ENCODE data around the gene ZPR1. TPM values are rescaled to one million over a fixed set of nuclear protein-coding genes. Genes with fewer than 3 reads are reported as not detected.

ZPR1 gene
- total and polyA plus RNA-seq, 2 donors (not counting 1 experiment from before 2014, with no cell fraction given), result 17.9 to 63.1 TPM

- Histone ChIP-seq H3K27me3 (replicated peaks in 1 of 4; ENCODE audit: control extremely low read depth in 1 of 4, control insufficient read depth in 3 of 4, insufficient read depth in 4 of 4, low read length in 3 of 4) (peaks cover 0 to 2% (median 0%) of the 10 kb centered on the region in 4 experiments), H3K9me3 (ENCODE audit: control extremely low read depth in 1 of 3, control insufficient read depth in 2 of 3, insufficient read depth in 1 of 3, low read length in 2 of 3) (no peaks in the 10 kb centered on the region), H3K79me2 (ENCODE audit: control insufficient read depth, insufficient read depth, low read length) (no peaks in the 10 kb centered on the region), H3K9ac (ENCODE audit: low read length) (no peak overlapping the region), H3K4me2 (replicated peaks; ENCODE audit: low read depth, low read length, poor library complexity, severe bottlenecking) (no peak overlapping the region), H3K4me1 (ENCODE audit: control insufficient read depth in 2 of 2, insufficient read depth in 2 of 2, low read length in 2 of 2) (no peaks in the 10 kb centered on the region), H3K27ac (ENCODE audit: low read length in 2 of 2) (no peak overlapping the region), H3K36me3 (replicated peaks in 1 of 2; ENCODE audit: control extremely low read depth in 1 of 2, control insufficient read depth in 1 of 2, extremely low read depth in 1 of 2, insufficient read depth in 2 of 2, low read length in 1 of 2) (no peaks in the 10 kb centered on the region), H3K4me3 (ENCODE audit: control extremely low read depth in 1 of 5, extremely low read depth in 1 of 5, insufficient read depth in 1 of 5, low read depth in 2 of 5, low read length in 4 of 5) (no peak overlapping the region), H4K20me1 (ENCODE audit: control insufficient read depth, insufficient read depth, low read length, poor library complexity, severe bottlenecking) (no peaks in the 10 kb centered on the region), H2AFZ (ENCODE audit: insufficient read depth, low read depth, low read length, poor library complexity, severe bottlenecking) (no peak overlapping the region)
- CTCF ChIA-PET, result no interaction called here
- 91% methylated on average over 6 of the region's 6 CpGs for WGBS (ENCODE audit: insufficient coverage)
- intact Hi-C loops (cut with micrococcal nuclease), result no loop called here
- TF ChIP-seq, protein P1, sequence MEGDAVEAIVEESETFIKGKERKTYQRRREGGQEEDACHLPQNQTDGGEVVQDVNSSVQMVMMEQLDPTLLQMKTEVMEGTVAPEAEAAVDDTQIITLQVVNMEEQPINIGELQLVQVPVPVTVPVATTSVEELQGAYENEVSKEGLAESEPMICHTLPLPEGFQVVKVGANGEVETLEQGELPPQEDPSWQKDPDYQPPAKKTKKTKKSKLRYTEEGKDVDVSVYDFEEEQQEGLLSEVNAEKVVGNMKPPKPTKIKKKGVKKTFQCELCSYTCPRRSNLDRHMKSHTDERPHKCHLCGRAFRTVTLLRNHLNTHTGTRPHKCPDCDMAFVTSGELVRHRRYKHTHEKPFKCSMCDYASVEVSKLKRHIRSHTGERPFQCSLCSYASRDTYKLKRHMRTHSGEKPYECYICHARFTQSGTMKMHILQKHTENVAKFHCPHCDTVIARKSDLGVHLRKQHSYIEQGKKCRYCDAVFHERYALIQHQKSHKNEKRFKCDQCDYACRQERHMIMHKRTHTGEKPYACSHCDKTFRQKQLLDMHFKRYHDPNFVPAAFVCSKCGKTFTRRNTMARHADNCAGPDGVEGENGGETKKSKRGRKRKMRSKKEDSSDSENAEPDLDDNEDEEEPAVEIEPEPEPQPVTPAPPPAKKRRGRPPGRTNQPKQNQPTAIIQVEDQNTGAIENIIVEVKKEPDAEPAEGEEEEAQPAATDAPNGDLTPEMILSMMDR (IDR thresholded peaks at IDR 0.05), result no peak
- TF ChIP-seq EZH2 (IDR thresholded peaks at IDR 0.05; ENCODE audit: borderline replicate concordance, insufficient read depth, low read depth, low read length, poor library complexity, severe bottlenecking), result no peak
- Mint-ChIP-seq H3K27ac (no peak overlapping the region), H3K9me3 (ENCODE audit: insufficient read depth) (no peaks in the 10 kb centered on the region), H3K4me3 (no peak overlapping the region), H3K27me3 (peaks cover 4% of the 10 kb centered on the region), H3K4me1 (no peaks in the 10 kb centered on the region)
- ATAC-seq (ENCODE audit: low read depth) (no peak), DNase-seq (no peak)
- POLR2A ChIA-PET, result no interaction called here
Observed at GRCh38 chr11:116827461-116827860, 39.6 kb upstream of the ZPR1 start.

DNA sequence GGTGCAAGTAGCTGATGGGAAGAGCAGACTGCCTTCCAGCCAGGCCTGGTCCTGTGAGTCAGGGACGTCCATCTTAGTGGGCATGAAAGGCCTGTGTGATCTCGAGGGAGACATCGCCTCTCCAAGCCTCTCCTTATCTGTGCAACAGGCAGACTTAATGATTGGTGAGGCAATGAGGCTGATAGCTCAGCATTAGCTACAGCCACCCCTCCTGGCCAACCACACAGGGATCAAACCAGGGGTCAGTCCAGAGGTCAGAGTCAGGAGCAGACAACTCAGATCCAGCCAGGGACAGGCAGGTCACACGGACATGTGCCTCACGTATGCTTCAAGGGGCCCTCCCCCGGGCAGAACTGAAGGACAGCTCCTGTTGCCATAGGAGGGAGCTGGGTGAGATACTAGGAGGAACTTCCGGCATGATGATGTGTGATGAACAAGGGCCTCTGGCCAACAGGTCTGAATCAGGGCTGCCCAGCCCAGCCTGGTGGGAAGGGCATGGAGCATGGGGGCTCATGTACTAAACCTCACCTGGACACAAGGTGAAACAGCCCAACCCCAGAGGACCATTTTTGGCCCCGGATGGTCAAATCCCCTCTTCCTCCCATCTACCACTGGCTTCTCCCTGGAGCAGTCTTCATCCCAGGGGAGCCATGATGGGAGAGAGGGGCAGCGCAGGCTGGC lies 39.1 kb upstream of the ZPR1 start:
- POLR2A ChIA-PET, result no interaction called here
- H3K4me1 Mint-ChIP-seq, result no peaks in the 10 kb centered on the region
- CTCF ChIA-PET, result no interaction called here
- Histone ChIP-seq H3K4me1 (ENCODE audit: control insufficient read depth in 2 of 2, insufficient read depth in 2 of 2, low read length in 2 of 2) (no peaks in the 10 kb centered on the region), H2AFZ (ENCODE audit: insufficient read depth, low read depth, low read length, poor library complexity, severe bottlenecking) (no peak overlapping the region), H3K79me2 (ENCODE audit: control insufficient read depth, insufficient read depth, low read length) (no peaks in the 10 kb centered on the region), H3K9ac (ENCODE audit: low read length) (no peak overlapping the region), H3K27me3 (replicated peaks in 1 of 4; ENCODE audit: control extremely low read depth in 1 of 4, control insufficient read depth in 3 of 4, insufficient read depth in 4 of 4, low read length in 3 of 4) (peaks cover 0 to 2% (median 0%) of the 10 kb centered on the region in 4 experiments), H3K27ac (ENCODE audit: low read length in 2 of 2) (no peak overlapping the region), H3K4me3 (ENCODE audit: control extremely low read depth in 1 of 5, extremely low read depth in 1 of 5, insufficient read depth in 1 of 5, low read depth in 2 of 5, low read length in 4 of 5) (no peak overlapping the region), H3K4me2 (replicated peaks; ENCODE audit: low read depth, low read length, poor library complexity, severe bottlenecking) (no peak overlapping the region), H4K20me1 (ENCODE audit: control insufficient read depth, insufficient read depth, low read length, poor library complexity, severe bottlenecking) (no peaks in the 10 kb centered on the region), H3K36me3 (replicated peaks in 1 of 2; ENCODE audit: control extremely low read depth in 1 of 2, control insufficient read depth in 1 of 2, extremely low read depth in 1 of 2, insufficient read depth in 2 of 2, low read length in 1 of 2) (no peaks in the 10 kb centered on the region), H3K9me3 (ENCODE audit: control extremely low read depth in 1 of 3, control insufficient read depth in 2 of 3, insufficient read depth in 1 of 3, low read length in 2 of 3) (no peaks in the 10 kb centered on the region)
- no peak overlapping the region for H3K4me3 Mint-ChIP-seq
- DNase-seq (no peak), ATAC-seq (ENCODE audit: low read depth) (no peak)
- no peak overlapping the region for H3K27ac Mint-ChIP-seq
- no peaks in the 10 kb centered on the region for H3K27me3 Mint-ChIP-seq
- 95% methylated on average over 6 of the region's 9 CpGs for WGBS (ENCODE audit: insufficient coverage)
- intact Hi-C loops (cut with micrococcal nuclease), result no loop called here
- H3K9me3 Mint-ChIP-seq (ENCODE audit: insufficient read depth), result no peaks in the 10 kb centered on the region
- TF ChIP-seq EZH2 (IDR thresholded peaks at IDR 0.05; ENCODE audit: borderline replicate concordance, insufficient read depth, low read depth, low read length, poor library complexity, severe bottlenecking), result no peak
- TF ChIP-seq, protein P1 (IDR thresholded peaks at IDR 0.05), result no peak
